SH-SY5Y (cell line): ENCODE data around the gene PCYT2.

Experiments
- GATA2 ChIP-seq: IDR thresholded peaks from 2 replicates; pipeline ENCODE4 v1.6.1; 2011; ENCODE audit warnings: mild to moderate bottlenecking, low read depth, low read length
- GATA3 ChIP-seq: IDR thresholded peaks from 2 replicates; pipeline ENCODE4 v1.6.1; 2011; ENCODE audit warnings: low read depth, mild to moderate bottlenecking, low read length, moderate library complexity

- TF ChIP-seq GATA2 (no peak), GATA3 (no peak)
Observed at GRCh38 chr17:81950501-81950900, 39.3 kb upstream of the PCYT2 start.
